Left lung (tissue), 10 donors: Measurements from ENCODE around the gene ORAI3. TPM values are rescaled to one million over a fixed set of nuclear protein-coding genes. Genes with fewer than 3 reads are reported as not detected.

ENCODE experiments used
- ATAC-seq: fragments of 200-7000 bp; cut with Tn5 transposase; one replicate; pipeline ENCODE4 v1.9.1; 2020; ENCODE audit warnings: moderate library complexity
- DNase-seq, 4 donors: peaks; one replicate each; pipeline ENCODE4 v3.0.0-alpha.2; 2013 to 2020
- H3K27ac ChIP-seq, 2 donors: fragments of 200-600 bp; sonication (generic) in 1 of 2; one replicate each; pipeline versions ENCODE4 v1.5.0 to v1.8.0; 2020 to 2021
- H3K27me3 ChIP-seq, 2 donors: fragments of 200-600 bp; sonication (generic) in 1 of 2; one replicate each; pipeline versions ENCODE4 v1.5.0 to v1.8.0; 2020 to 2021
- H3K36me3 ChIP-seq, 2 donors: fragments of 200-600 bp; sonication (generic) in 1 of 2; one replicate each; pipeline versions ENCODE4 v1.5.0 to v1.8.0; 2020 to 2021
- H3K4me1 ChIP-seq, 2 donors: fragments of 200-600 bp; one replicate each; pipeline ENCODE4 v1.8.0; 2021
- H3K4me3 ChIP-seq, 2 donors: fragments of 200-600 bp; sonication (generic) in 1 of 2; one replicate each; pipeline versions ENCODE4 v1.5.0 to v1.8.0; 2020 to 2021; ENCODE audit warnings: mild to moderate bottlenecking in 1 of 2
- H3K9me3 ChIP-seq, 2 donors: fragments of 200-600 bp; sonication (generic) in 1 of 2; one replicate each; pipeline versions ENCODE4 v1.5.0 to v1.8.0; 2020 to 2021
- CTCF ChIP-seq, 2 donors: fragments of 200-600 bp; sonication (generic) in 1 of 2; IDR thresholded peaks; one replicate each; pipeline versions ENCODE4 v1.5.0 to v1.8.0; 2021; ENCODE audit warnings: antibody characterized with exemption in 2 of 2
- intact Hi-C, 2 donors: fragments of 100-400 bp; cut with DNase I; formaldehyde crosslinking; loops; one replicate each; pipeline versions ENCODE4 v1.11.2 to v1.14.2; 2022
- polyA plus RNA-seq, 6 donors: library from polyadenylated mRNA; unstranded; fragments of 120-200 nt; gene quantifications; one replicate each; pipeline ENCODE4 v1.2.1, GENCODE V29; 2013; ENCODE audit not compliant: insufficient read length in 6 of 6
- total RNA-seq, 2 donors: library from RNA; stranded (reverse); fragmentation: NEBNext Ultra II Directional; extraction: Animal tissue kit (Norgen Biotek cat#: 25700); gene quantifications; one replicate each; pipeline ENCODE4 v1.2.1, GENCODE V29; 2021
- donor health status: DM: no; HTN: yes; CAD: no.
- donor health status: DM: no; HTN: no; CAD: no.

ORAI3 gene
- total and polyA plus RNA-seq, 8 donors: 16.9 to 23.2 (median 18.9) TPM

- no peak for DNase-seq
- Histone ChIP-seq H3K27ac (no peak overlapping the region), H3K4me1 (no peaks in the 10 kb centered on the region), H3K36me3 (peaks cover 0 to 100% of the 10 kb centered on the region in 2 donors), H3K9me3 (no peaks in the 10 kb centered on the region), H3K4me3 (no peak overlapping the region), H3K27me3 (no peaks in the 10 kb centered on the region)
- intact Hi-C loops: no loop called here
- ATAC-seq: no peak
- TF ChIP-seq CTCF (IDR thresholded peaks at IDR 0.05): no peak
These were observed 27.6 kb downstream of the ORAI3 start for GRCh38 chr16:30976486-30976885.

GRCh38 chr16:30977502-30977901 lies 28.6 kb downstream of the ORAI3 start:
- DNase-seq (no peak), ATAC-seq (no peak)
- no peaks in the 10 kb centered on the region for H3K4me1 ChIP-seq
- intact Hi-C loops: no loop called here
- H3K27me3 ChIP-seq: no peaks in the 10 kb centered on the region
- no peak for TF ChIP-seq CTCF (IDR thresholded peaks at IDR 0.05)
- H3K36me3 ChIP-seq: peaks cover 0 to 100% of the 10 kb centered on the region in 2 donors
- no peak overlapping the region for H3K4me3 ChIP-seq
- no peak overlapping the region for H3K27ac ChIP-seq
- no peaks in the 10 kb centered on the region for H3K9me3 ChIP-seq

- Histone ChIP-seq H3K4me1 (peaks cover 0 to 2% of the 10 kb centered on the region in 2 donors), H3K4me3 (no peak overlapping the region), H3K27ac (no peak overlapping the region), H3K27me3 (no peaks in the 10 kb centered on the region), H3K36me3 (peaks cover 0 to 100% of the 10 kb centered on the region in 2 donors), H3K9me3 (no peaks in the 10 kb centered on the region)
- intact Hi-C loops: loop anchor here in 1 of 2 donors (10.0 kb wide), 2 partner anchors 455 to 885 kb away; no protein-coding TSS in a partner anchor
- DNase-seq (no peak), ATAC-seq (no peak)
- no peak for TF ChIP-seq CTCF (IDR thresholded peaks at IDR 0.05)
These were observed 30.5 kb downstream of the ORAI3 start for GRCh38 chr16:30979170-30980022.

- no peak for ATAC-seq
- no peak for DNase-seq
- Histone ChIP-seq H3K4me3 (no peak overlapping the region), H3K27me3 (no peaks in the 10 kb centered on the region), H3K27ac (no peak overlapping the region), H3K9me3 (no peaks in the 10 kb centered on the region), H3K4me1 (peaks cover 0 to 8% of the 10 kb centered on the region in 2 donors), H3K36me3 (peaks cover 0 to 98% of the 10 kb centered on the region in 2 donors)
- intact Hi-C loops: loop anchor here in 1 of 2 donors (10.0 kb wide), 2 partner anchors 455 to 885 kb away; no protein-coding TSS in a partner anchor
- TF ChIP-seq CTCF (IDR thresholded peaks at IDR 0.05): no peak
These were observed 31.1 kb downstream of the ORAI3 start for GRCh38 chr16:30980023-30980371.

GRCh38 chr16:30980434-30980833 lies 31.6 kb downstream of the ORAI3 start:
- intact Hi-C loops: loop anchor here in 1 of 2 donors (10.0 kb wide), 2 partner anchors 454 to 884 kb away; no protein-coding TSS in a partner anchor
- no peak overlapping the region for H3K27ac ChIP-seq
- no peak for TF ChIP-seq CTCF (IDR thresholded peaks at IDR 0.05)
- no peaks in the 10 kb centered on the region for H3K9me3 ChIP-seq
- H3K36me3 ChIP-seq: peaks cover 0 to 94% of the 10 kb centered on the region in 2 donors
- H3K27me3 ChIP-seq: no peaks in the 10 kb centered on the region
- peaks cover under 1 to 12% of the 10 kb centered on the region in 2 donors for H3K4me1 ChIP-seq
- ATAC-seq (no peak), DNase-seq (no peak)
- no peak overlapping the region for H3K4me3 ChIP-seq
